Adrenal gland (tissue), 5 donors: ENCODE results near the gene FAM227B.

Experiments
- POLR2A ChIP-seq, 2 donors: fragments of 450-650 bp; IDR thresholded peaks; one replicate each; pipeline ENCODE4 v1.6.1; 2017; ENCODE audit warnings: antibody characterized with exemption in 2 of 2, mild to moderate bottlenecking in 2 of 2, moderate library complexity in 1 of 2
- TF ChIP-seq, protein P1 (sequence below), 6 experiments: fragments of 450-650 bp in 4 of 6; fragments of 200-600 bp in 2 of 6; sonication (generic) in 1 of 6; IDR thresholded peaks; 1 replicate in 5 of 6; 2 replicates in 1 of 6; pipeline versions ENCODE4 v1.5.1 to v1.8.0; 2016 to 2021; ENCODE audit warnings: antibody characterized with exemption in 6 of 6, mild to moderate bottlenecking in 2 of 6, moderate library complexity in 1 of 6
- donor health status: DM: no; HTN: no; CAD: no.

DNA sequence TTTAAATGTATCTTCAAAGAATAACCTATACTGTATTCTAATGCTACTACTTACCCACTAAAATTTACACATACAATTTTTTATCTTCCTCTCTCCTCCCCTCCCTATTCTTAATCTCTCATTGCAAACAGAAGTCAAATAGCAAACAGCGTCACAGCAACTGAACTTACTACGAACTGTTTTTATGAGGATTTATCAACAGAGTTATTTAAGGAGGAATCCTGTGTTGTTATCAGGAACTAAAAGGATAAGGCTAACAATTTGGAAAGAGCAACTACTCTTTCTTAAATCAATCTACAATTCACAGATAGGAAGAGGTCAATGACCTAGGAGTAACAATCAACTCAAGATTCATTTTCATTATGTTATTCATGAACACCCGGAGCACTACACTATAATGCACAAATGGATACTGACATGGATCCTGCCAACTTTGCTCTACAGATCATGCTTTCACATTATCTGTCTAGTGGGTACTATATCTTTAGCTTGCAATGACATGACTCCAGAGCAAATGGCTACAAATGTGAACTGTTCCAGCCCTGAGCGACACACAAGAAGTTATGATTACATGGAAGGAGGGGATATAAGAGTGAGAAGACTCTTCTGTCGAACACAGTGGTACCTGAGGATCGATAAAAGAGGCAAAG lies 196.6 kb downstream of the FAM227B start:
- TF ChIP-seq, protein P1, sequence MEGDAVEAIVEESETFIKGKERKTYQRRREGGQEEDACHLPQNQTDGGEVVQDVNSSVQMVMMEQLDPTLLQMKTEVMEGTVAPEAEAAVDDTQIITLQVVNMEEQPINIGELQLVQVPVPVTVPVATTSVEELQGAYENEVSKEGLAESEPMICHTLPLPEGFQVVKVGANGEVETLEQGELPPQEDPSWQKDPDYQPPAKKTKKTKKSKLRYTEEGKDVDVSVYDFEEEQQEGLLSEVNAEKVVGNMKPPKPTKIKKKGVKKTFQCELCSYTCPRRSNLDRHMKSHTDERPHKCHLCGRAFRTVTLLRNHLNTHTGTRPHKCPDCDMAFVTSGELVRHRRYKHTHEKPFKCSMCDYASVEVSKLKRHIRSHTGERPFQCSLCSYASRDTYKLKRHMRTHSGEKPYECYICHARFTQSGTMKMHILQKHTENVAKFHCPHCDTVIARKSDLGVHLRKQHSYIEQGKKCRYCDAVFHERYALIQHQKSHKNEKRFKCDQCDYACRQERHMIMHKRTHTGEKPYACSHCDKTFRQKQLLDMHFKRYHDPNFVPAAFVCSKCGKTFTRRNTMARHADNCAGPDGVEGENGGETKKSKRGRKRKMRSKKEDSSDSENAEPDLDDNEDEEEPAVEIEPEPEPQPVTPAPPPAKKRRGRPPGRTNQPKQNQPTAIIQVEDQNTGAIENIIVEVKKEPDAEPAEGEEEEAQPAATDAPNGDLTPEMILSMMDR (IDR thresholded peaks at IDR 0.05): no peak
- no peak for TF ChIP-seq POLR2A (IDR thresholded peaks at IDR 0.05)
